Activated CD8-positive, alpha-beta memory T cell treated with anti-CD3 and anti-CD28 coated beads, Interleukin-2, amount 50 U/mL, for 24 hours (primary cell): ENCODE measurements around the gene SLC15A1.
"Not testable (repeated sequence)": the region's sequence is repeated elsewhere in the genome, so short reads cannot be mapped to it uniquely, and the experiment has no call there.

Experiments
- DNase-seq: peaks from one replicate; pipeline ENCODE4 v3.0.0-alpha.2; 2020; ENCODE audit errors: extremely low read depth

The SLC15A1 gene

DNA sequence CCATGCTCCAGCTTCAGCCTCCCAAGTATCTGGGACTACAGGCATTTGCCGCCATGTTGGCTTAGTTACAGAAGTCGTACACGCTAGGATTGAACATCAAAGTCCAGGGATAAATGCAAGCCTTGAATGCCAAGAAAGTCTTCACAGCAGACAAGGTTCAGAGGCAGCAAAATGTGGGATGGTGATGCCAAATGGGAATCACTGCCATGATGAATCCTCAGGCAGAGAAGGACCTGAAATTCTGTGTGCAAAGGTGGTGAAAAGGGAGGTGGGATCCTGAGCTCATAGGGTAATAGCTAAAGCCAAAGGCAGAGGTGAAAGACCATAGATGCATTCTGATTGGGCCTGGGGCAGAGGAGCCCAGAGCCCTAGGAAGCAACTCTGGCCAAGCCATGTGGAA is 96.2 kb downstream of the SLC15A1 start:
- DNase-seq: no peak

DNA sequence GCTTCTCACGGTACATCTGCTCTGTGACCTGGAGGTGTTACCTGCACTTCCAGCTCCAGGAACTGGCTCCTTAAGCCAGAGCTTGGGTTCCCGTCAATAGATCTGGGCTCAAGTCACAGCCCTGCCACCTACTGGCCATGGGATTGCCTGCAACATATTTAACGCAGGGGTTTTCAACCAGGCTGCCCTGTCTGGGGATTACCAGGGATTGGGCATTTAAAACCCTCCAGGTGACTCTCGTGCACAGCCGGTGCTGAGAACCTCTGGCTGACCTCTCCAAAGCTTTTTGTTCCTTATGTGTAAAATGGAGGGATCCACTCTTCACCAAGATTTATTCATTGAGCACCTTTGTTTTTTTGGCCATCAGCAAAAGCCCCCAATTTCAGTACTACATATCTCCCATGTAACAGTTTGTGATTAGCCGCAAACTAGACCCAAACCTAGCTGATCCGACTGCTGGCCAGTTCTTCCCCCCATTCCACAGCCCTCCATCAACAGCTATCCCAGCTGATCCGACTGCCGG is 98.9 kb downstream of the SLC15A1 start:
- peak; percentile 35 for DNase-seq

DNA sequence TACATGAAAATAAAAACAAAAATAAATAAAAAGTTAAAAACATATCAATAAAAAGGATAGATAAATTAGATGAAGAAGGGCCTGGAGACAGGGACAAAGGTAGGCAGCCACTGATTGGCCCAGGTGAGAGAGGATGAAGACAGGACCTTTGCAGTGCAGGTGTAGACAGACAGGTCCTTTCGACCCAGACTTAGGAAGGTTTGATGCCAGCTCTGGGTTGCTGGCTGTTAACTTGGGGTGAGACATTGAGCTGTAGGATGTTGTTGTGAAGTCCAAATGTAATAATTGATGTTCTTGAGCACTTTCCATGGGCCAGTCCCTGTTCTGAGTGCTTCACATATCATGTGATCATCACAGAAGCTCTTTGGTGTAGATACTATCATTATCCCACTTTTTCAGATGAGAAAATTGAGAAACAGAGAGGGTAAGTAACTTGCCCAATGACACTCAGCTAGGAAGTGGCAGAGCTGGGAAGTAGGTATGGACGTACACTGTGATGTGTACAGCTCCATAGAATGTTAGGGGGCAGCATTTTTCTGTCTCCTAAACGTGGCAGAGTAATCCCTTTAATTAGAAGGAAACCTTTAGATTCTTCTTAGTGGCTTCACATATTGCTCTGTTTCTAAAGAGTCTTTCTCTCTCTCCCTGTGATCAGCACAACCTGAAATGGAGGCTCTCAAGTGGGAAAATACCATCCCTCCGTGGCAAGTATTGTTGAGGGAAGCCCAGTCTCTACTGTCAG is 99.6 kb downstream of the SLC15A1 start:
- no peak for DNase-seq

DNA sequence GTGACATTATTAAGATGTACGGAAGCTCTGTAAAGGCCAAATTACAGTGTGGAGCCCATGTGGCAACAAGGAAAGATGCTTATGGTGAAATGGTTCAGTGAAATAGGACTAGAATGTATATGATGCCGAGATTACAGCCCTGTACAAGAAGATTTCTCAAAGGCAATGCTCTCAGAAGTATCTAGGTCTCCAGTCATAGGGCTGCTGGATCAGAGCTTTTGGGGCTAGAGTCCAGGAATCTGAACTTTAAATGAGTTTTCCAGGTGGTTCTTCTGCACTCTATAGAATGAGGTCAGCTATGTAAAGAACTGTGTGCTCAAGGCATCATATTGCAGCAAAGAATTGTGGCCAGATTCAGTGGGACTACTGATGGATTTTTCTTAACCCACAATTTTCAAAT is 100.2 kb downstream of the SLC15A1 start:
- no peak for DNase-seq

DNA sequence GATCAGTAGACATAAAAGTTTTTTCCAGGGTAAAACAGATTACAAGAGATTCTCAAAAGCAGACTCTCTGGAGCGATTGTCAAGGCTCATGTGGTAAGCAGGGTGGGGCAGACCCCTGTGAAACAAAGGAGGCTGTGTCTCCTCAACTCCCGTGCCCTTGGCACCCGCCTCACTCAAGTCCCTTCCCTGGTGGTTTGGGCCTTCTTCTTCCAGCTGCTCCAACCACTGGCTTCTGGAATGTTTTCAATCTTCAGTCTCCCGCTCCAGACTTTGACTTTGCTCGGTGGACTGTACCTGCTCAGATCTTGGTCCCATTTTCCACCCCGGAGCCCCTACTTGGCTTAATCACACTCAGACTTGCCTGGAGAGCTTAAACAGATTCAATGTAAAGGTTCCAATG is 100.7 kb downstream of the SLC15A1 start:
- DNase-seq: no peak

DNA sequence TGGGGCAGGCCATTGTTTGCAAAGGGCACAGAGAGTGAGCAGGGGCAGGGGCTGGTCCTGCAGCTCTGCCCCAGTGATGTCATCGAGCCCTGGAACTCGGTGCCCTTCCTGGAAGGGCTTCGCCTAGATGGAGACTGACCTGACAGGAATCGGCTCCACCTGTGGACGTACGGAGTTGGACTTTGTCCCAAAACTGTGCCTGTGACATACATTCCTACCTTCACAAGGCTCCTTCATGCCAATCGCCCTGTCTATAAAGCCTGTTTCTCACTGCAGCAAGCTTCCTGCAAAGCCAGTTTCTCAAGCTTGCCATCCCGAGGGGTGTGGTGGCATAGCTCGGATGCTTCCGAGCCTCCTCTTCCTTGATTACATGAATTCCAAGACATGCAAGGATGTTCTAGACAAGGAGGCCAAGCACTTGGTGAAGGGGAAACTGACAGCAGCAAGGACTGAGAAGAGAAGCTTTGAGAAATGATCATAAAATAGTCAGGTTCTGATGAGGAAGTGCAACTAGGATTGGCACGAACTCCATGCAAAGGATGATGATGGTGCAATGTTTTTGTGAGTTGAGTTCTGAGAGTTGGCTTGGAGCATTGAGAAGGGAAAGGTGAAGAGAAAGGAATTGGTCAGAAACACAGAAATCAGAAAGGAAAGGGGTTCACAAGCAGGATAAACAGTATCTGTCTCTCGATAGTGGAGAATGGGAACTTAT is 101.9 kb downstream of the SLC15A1 start:
- DNase-seq: no peak

DNA sequence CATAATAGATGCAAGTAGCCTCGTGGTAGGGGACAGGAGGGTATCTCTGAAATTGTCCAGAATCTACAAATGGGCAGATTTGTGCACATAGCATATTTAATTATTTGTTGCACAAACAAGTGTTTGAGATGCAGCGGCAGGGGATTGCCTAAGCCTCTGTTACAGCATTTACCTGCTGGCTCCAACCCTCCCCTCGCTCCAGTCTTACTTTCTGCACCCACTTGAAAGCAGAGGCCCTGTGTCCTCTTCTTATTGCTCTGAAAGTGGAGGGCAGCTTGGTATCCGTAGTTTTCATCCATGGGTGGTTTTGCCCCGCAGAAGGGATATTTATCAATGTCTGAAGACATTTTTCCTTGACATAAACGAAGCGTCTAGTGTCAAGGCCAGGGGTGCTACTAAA is 102.6 kb downstream of the SLC15A1 start:
- DNase-seq: no peak

DNA sequence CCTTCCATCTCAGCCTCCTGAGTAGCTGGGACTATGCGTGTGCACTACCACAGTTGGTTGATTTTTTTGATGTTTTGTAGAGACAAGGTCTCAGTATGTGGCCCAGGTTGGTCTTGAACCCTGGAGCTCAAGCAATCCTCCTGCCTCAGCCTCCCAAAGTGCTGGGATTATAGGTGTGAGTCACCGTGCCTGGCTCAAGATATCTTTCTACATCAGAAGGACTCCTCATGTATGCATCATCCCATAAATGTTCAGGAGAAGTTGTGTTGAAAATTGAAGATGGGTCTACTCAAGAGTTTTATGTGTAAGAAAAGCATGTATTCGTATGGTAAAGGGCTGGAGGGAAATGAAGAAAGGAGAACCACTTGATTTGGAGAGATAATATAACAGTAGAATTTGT is 103.8 kb downstream of the SLC15A1 start:
- DNase-seq: no peak

DNA sequence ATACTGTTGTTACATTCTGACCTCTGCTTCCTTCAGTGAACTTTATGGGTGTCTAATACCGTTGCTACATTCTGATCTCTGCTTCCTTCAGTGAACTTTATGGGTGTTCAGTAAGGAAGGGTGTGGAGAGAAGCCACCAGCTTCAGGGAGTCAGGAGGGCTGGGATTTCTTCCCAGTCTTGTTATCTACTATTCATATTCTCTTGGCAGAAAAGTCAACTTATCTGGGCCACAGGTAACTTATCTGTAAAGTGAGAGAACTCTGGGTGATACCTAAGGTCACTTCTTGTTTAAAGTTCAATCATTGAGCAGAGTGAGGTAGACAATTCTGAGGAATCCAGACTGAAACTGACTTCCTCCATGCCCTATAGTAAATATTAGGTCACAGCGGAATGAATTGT is 104.3 kb downstream of the SLC15A1 start:
- no peak for DNase-seq

DNA sequence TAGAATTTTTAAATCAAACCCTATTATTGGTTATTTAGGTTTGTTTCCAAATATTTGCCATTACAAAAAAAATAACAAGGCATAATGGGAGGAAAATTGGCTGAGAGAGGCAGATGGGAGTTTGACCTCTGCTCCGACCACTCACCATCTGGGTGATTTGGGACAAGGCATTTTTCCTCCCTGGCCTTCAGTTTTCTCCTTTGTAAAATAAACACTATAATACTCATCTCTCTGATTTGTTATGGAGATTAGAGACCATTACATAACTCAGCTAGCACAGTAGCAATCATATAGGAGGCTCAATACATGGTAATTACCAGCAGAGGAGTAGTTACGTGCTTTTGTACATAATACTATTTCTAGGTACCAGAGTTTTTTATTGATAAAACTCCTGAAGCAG is 105.4 kb downstream of the SLC15A1 start:
- DNase-seq: no peak

DNA sequence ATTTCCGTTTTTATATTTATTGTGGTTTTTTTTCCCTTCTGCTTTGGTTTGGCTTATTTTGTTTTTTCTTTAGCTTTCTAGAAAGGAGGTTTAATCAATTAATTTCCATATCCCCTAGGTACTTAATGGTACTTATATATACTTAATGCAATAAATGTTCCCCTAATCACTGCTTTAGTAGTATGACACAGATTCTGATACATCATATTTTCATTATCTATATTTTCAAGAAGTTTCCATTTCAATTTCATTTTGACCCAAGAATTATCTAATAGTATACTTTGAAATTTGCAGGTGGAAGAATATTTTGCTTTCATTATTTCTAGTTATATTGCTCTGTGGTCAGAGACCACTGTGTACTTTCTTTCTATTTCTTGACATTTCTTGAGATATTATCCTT is 109.0 kb downstream of the SLC15A1 start:
- DNase-seq: no peak

DNA sequence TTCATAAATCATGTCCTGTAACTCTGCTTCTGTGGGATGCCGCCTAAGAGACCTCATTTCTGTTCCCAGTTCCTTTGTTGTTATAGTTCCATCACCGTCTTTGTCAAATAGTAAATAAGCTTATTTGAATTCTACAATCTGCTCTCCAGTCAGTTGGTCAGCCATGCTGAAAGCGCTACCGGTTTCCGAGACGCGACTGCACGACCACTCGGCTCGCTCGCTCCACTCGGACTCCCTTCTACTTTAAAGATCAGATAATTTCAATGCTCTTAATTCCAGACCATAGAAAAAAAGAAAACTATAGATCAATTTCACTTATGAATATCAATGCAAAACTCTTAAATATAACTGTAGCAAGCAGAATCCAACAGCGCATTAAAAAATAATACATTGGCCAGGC is 111.4 kb downstream of the SLC15A1 start:
- DNase-seq: no peak

DNA sequence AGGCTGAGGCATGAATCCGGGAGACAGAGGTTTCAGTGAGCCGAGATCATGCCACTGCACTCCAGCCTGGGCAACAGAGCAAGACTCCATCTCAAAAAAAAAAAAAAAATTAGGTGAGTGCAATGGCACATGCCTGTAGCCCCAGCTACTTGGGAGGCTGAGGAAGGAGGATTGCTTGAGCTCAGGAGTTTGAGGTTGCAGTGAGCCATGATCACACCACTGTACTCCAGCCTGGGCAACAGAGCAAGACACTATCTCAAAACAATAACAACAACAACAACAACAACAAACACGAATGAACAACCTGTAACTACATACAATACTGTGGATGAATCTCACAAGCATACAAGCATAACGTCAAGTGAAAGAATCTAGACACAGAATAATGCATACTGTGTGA is 112.7 kb downstream of the SLC15A1 start:
- not testable (repeated sequence) for DNase-seq

DNA sequence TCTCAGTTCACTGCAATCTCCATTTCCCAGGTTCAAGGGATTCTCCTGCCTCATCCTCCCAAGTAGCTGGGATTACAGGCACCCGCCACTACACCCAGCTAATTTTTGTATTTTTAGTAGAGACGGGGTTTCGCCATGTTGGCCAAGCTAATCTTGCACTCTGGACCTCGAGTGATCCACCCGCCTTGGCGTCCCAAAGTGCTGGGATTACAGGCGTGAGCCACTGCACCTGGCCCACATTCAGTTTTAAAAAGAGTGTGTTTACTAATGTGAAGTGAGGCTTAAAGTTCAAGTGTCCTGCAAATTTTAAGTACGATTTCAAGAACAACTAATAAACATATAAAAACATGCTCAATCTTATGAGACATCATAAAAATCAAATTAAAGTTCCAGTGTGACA is 114.1 kb downstream of the SLC15A1 start:
- not testable (repeated sequence) for DNase-seq
